NCI-H1930 (cell line): ENCODE data around the gene LRPAP1.
"Not testable (repeated sequence)": the region's sequence is repeated elsewhere in the genome, so short reads cannot be mapped to it uniquely, and the experiment has no call there.

Experiments
- DNase-seq, 2 experiments: peaks; one replicate each; lab custom pipeline; 2025; lab: John Stamatoyannopoulos, UW

Gene LRPAP1

DNA sequence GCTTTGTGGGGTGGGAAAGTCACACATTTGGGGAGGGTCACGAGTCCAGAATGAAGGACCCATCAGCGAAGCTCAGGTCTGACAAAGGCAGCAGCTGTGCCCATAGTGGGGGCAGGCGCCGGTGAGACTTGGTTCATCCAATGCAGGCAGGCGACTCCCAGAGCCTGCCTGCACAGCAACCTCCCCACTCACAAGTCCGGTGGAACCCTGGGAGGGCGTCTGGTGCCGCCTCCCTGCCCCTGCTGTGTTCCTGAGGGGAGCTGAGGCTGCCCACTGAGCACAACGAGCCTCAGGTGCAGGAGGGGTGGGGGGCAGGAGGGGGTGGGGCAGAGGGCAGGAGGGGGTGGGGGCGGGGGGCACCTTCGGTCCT, 13.7 kb downstream of the LRPAP1 start:
- DNase-seq: no peak

- no peak for DNase-seq
Measured at GRCh38 chr4:3517731-3518510, 14.3 kb downstream of the LRPAP1 start.

- no peak for DNase-seq
Measured at GRCh38 chr4:3516836-3517730, 15.1 kb downstream of the LRPAP1 start.

DNA sequence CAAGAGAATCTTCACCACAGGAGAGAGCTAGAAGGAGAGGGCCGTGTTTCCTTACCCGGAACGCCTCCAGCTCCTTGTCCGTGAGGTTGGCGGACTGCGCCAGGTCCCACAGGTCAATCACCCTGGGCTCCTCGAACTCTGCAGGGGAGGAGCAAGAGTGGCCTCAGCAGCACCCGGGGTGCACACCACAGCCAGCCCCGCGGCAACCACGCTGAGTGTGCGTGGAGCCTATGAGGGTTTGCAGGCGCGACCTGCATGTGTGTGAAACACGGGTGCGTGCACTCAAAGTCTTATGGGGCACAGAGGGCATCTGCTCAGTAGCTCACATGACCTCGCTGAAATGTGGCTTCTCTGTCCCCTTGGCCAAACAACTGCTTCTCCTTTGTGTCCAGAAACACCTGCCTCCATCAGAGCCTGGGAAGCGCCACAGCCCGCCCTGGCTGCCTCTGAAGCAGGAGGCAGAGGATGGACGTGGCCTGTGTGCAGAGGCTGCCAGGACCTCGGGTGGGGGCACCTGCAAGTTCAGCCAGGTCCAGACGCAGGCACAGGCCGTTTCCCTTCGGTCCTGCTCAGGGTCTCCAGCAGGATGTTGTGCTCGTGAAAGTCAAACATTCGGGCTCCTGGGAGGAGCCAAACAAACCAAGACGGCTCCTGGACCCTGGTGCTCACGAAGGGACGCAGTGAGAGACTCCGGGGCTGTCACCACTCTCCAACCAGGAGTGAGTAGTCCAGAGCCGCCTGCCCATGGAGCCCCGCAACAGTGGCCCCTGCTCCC, 16.0 kb downstream of the LRPAP1 start:
- DNase-seq: no peak

- no peak for DNase-seq
Measured at GRCh38 chr4:3515646-3516045, 16.6 kb downstream of the LRPAP1 start.

DNA sequence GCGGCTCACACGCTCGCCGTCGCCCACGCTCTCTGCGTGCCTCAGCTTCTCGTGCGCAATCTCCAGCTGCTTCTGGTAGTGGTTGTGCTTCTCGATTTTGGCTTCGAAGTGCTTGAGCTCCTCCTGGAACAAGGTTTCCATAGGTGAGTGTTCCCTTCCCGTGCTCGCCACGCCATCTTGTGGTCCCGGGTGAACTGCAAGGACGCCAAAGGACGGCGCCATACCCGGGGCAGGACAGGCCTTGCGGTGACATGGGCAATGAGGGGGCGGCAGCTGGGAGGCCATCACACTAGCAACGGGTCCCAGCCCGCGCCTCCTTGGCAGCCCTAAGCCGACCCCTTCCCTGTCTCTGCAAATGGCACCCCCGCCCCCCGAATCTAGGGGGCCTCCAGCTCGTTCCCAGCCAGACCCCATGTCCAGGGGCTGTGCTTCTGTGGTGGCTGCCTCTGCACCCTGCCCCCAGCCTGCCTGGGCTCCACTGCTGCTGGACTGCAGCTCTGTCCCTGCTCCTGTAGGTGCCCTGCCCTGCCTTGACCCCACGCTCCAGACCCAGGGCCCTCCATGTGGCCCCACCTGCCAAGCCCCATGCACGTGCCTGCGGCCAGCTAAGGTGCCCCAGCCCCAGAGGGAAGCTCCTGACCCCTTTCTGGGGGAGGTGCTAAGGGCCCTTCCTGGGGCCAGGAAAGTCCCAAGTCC, 17.3 kb downstream of the LRPAP1 start:
- DNase-seq: no peak

- no peak for DNase-seq
Measured at GRCh38 chr4:3514221-3514780, 17.9 kb downstream of the LRPAP1 start.

- no peak for DNase-seq
Measured at GRCh38 chr4:3513807-3514206, 18.4 kb downstream of the LRPAP1 start.

- no peak for DNase-seq
Measured at GRCh38 chr4:3512719-3513118, 19.5 kb downstream of the LRPAP1 start.

- DNase-seq: no peak
Measured at GRCh38 chr4:3512279-3512678, 19.9 kb downstream of the LRPAP1 start.

- not testable (repeated sequence) for DNase-seq
Measured at GRCh38 chr4:3511601-3512000, 20.6 kb downstream of the LRPAP1 start.

DNA sequence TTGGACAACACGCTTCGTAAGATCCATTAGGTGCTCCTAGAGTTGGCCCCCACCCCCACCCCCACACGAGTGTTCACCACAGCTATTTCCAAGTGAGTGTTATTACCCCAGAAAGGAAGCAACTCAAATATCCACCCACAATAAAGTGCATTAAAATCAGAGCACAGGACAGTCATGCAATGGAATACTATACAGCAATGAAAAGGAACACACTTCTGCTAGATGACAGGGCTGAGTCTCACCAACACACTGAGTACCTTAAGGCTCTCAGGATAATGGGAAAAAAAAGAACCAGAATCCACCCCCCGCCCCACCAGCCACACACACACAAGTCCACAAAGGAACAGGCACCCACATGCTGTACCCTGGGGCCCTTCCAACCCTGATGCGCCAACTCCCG, 21.0 kb downstream of the LRPAP1 start:
- DNase-seq: no peak

- no peak for DNase-seq
Measured at GRCh38 chr4:3510481-3510880, 21.7 kb downstream of the LRPAP1 start.

- no peak for DNase-seq
Measured at GRCh38 chr4:3508542-3508941, 23.7 kb downstream of the LRPAP1 start.

- no peak for DNase-seq
Measured at GRCh38 chr4:3505231-3505630, 27.0 kb downstream of the LRPAP1 start.

- no peak for DNase-seq
Measured at GRCh38 chr4:3502941-3503936, 29.0 kb downstream of the LRPAP1 start.

- no peak for DNase-seq
Measured at GRCh38 chr4:3501825-3502425, 30.3 kb downstream of the LRPAP1 start.

GRCh38 chr4:3501126-3501824, 30.9 kb downstream of the LRPAP1 start:
- DNase-seq: no peak

DNA sequence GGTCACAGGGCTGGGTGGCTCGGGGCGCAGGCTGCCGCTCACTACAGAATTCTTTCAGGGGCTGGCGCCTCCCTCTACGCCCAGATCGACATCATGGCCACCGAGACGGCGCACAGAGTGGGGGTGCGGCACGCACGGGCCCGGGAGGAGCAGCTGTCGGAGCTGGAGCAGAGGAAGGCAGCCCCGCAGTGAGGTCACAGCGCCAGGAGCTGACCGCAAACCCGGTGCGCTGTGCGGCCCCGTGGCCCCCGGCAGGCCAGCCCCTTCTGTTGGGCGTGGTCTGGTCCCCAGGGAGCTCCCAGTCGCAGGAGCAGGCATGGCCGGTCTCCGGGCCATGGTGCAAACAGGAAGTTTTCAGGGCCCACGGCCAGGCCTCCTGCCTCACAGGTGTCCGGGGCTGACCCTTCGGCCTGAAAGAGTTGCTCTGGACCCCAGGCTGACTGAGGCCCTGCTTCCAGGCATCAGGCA, 31.6 kb downstream of the LRPAP1 start:
- DNase-seq: no peak
